ENCODE results near the gene NKX6-2. TPM values are rescaled to one million over a fixed set of nuclear protein-coding genes. Genes with fewer than 3 reads are reported as not detected.
"Not testable (repeated sequence)": the region's sequence is repeated elsewhere in the genome, so short reads cannot be mapped to it uniquely, and the experiment has no call there.

NKX6-2 gene
- total and polyA plus RNA-seq, 2 experiments from 2014 or later = 2.6 TPM; not detected in 1

DNA sequence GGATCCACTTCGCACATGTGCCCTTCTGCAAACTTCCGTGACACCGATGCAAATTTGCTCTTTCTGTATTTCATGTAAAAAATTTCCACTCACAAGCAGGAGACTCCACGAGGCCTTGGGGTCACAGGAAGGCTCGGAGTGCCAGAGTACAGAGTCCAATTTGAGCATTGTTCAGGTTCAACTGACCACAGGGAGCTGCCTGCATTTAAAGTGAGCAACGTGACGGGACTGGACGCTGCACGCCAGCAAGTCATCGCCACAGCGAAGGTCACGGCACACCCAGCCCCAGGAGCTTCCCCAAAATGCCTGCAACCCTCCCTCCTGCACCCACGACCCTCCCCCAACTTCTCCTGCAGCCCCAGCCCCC, 41.5 kb upstream of the NKX6-2 start:
- H3K4me3 ChIP-seq = no peak overlapping the region
- no peaks in the 10 kb centered on the region for H3K79me2 ChIP-seq (ENCODE audit: insufficient read depth)
- no peak overlapping the region for H2AFZ ChIP-seq
- no peak for TF ChIP-seq EZH2 (IDR thresholded peaks at IDR 0.05; ENCODE audit: insufficient read depth, poor library complexity, severe bottlenecking)
- no peak for TF ChIP-seq EZH2phosphoT487 (IDR thresholded peaks at IDR 0.05; ENCODE audit: insufficient read depth, low read depth)
- H3K4me1 ChIP-seq (ENCODE audit: insufficient read depth) = no peaks in the 10 kb centered on the region
- no peak overlapping the region for H3K9ac ChIP-seq
- H3K27ac ChIP-seq = no peak overlapping the region
- H3K27me3 ChIP-seq (replicated peaks; ENCODE audit: insufficient read depth) = peaks cover 34% of the 10 kb centered on the region
- no peaks in the 10 kb centered on the region for H3K36me3 ChIP-seq (ENCODE audit: low read depth)
- DNase-seq = no peak
- no peaks in the 10 kb centered on the region for H3K9me2 ChIP-seq (ENCODE audit: insufficient read depth)
- no peaks in the 10 kb centered on the region for H3F3A ChIP-seq (ENCODE audit: insufficient read depth)
- H3K9me3 ChIP-seq (ENCODE audit: low read depth) = no peaks in the 10 kb centered on the region
- no peak overlapping the region for H3K4me2 ChIP-seq (ENCODE audit: unreplicated experiment)
- WGBS, 2 experiments (ENCODE audit: low coverage in 1 of 2, low lambda C conversion rate in 2 of 2, missing lambda C conversion rate in 2 of 2) = 55 to 58% methylated on average over 12 to 13 of the region's 13 CpGs
- in situ Hi-C loops (cut with MboI) = no loop called here
- no peaks in the 10 kb centered on the region for H4K20me1 ChIP-seq (ENCODE audit: insufficient read depth)

DNA sequence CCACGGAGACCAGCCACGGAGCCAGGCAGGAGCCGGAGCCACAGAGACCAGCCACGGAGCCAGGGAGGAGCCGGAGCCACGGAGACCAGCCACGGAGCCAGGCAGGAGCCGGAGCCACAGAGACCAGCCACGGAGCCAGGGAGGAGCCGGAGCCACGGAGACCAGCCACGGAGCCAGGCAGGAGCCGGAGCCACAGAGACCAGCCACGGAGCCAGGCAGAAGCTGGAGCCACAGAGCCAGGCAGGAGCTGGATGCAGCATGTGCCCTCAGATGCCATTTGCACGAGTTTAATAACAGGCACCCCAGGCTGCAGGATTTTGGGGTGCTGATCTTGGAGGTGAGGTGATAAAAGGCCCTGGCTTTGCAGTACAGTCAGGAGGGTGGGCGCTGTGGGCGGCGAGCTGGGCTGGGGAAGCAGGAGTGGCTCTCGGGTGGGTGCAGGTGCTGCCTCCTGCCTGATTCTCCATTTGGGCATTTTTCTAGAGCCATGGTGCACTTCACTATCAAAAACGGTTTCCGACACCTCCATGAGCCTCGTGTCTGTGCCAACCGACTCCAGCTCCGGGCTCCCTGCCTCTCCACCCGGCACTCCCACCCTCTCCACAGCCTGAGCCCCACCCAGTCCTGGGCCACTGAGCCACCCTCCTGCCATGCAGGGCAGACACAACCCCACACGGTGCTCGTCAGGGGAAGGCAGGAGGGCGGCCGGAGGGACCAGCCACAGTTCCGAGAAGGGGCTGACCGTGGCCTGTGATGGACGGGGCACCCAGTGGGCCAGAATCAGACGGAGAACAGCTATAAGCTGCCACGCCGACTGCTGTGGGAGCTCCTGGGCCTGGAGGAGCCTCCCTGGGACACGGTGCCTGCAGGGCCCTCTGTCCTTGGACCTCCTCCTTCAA, 40.8 kb upstream of the NKX6-2 start:
- Histone ChIP-seq H3K79me2 (ENCODE audit: insufficient read depth) (no peaks in the 10 kb centered on the region), H3K27me3 (replicated peaks; ENCODE audit: insufficient read depth) (peaks cover 28% of the 10 kb centered on the region), H3K36me3 (ENCODE audit: low read depth) (no peaks in the 10 kb centered on the region), H3K27ac (no peak overlapping the region), H3F3A (ENCODE audit: insufficient read depth) (no peaks in the 10 kb centered on the region), H3K9me3 (ENCODE audit: low read depth) (no peaks in the 10 kb centered on the region), H4K20me1 (ENCODE audit: insufficient read depth) (no peaks in the 10 kb centered on the region), H3K4me3 (no peak overlapping the region), H3K4me1 (ENCODE audit: insufficient read depth) (no peaks in the 10 kb centered on the region), H3K4me2 (ENCODE audit: unreplicated experiment) (no peak overlapping the region), H2AFZ (no peak overlapping the region), H3K9ac (no peak overlapping the region), H3K9me2 (ENCODE audit: insufficient read depth) (no peaks in the 10 kb centered on the region)
- WGBS, 2 experiments (ENCODE audit: low coverage in 1 of 2, low lambda C conversion rate in 2 of 2, missing lambda C conversion rate in 2 of 2) = 63 to 69% methylated on average over 27 to 36 of the region's 36 CpGs
- TF ChIP-seq EZH2 (IDR thresholded peaks at IDR 0.05; ENCODE audit: insufficient read depth, poor library complexity, severe bottlenecking) (no peak), EZH2phosphoT487 (IDR thresholded peaks at IDR 0.05; ENCODE audit: insufficient read depth, low read depth) (no peak)
- DNase-seq = no peak
- in situ Hi-C loops (cut with MboI) = no loop called here

DNA sequence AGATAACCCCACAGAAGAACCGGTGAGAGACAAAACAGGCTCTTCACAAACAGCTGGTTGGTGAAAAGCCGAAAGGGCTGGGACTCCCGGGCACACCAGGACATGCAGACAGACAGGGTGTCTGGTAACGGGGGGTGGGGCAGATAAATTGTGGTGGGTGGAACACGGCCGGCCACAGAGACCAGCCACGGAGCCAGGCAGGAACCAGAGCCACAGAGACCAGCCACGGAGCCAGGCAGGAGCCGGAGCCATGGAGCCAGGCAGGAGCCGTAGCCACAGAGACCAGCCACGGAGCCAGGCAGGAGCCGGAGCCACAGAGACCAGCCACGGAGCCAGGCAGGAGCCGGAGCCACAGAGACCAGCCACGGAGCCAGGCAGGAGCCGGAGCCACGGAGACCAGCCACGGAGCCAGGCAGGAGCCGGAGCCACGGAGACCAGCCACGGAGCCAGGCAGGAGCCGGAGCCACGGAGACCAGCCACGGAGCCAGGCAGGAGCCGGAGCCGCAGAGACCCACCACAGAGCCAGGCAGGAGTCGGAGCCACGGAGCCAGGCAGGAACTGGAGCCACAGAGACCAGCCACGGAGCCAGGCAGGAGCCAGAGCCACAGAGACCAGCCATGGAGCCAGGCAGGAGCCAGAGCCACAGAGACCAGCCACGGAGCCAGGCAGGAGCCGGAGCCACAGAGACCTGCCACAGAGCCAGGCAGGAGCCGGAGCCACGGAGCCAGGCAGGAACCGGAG, 40.0 kb upstream of the NKX6-2 start:
- H3K79me2 ChIP-seq (ENCODE audit: insufficient read depth); H3K9me2 ChIP-seq (ENCODE audit: insufficient read depth); H4K20me1 ChIP-seq (ENCODE audit: insufficient read depth); H3K36me3 ChIP-seq (ENCODE audit: low read depth); in situ Hi-C loops (cut with MboI); DNase-seq; H3K9me3 ChIP-seq (ENCODE audit: low read depth); H3K4me1 ChIP-seq (ENCODE audit: insufficient read depth); H3K4me2 ChIP-seq (ENCODE audit: unreplicated experiment); H3K27ac ChIP-seq; H3F3A ChIP-seq (ENCODE audit: insufficient read depth); H3K4me3 ChIP-seq; H2AFZ ChIP-seq; H3K9ac ChIP-seq: not testable (repeated sequence)
- WGBS, 2 experiments (ENCODE audit: low coverage in 1 of 2, low lambda C conversion rate in 2 of 2, missing lambda C conversion rate in 2 of 2) = 77 to 83% methylated on average over 17 to 33 of the region's 34 CpGs
- peaks cover 20% of the 10 kb centered on the region for H3K27me3 ChIP-seq (replicated peaks; ENCODE audit: insufficient read depth)

DNA sequence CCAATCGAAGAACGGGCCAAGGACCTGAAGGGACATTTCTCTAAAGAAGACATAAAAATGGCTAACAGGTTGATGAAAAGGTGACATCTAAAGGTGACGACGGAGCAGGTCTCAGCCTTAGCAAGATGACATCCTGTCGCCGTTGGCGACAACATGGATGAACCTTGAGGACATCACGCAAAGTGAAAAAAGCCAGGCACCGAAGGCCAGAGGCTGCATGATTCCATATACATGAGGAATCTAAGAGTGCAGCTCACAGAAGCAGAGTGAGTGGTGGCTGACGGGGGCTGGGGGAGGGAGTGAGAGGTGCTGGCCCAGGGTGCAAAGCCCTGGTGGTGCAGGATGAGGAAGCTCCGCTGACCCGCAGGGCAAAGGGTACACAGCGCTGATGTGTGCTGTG, 34.1 kb upstream of the NKX6-2 start:
- H4K20me1 ChIP-seq (ENCODE audit: insufficient read depth) = no peaks in the 10 kb centered on the region
- no peak overlapping the region for H3K4me3 ChIP-seq
- H3K4me2 ChIP-seq (ENCODE audit: unreplicated experiment) = no peak overlapping the region
- no peaks in the 10 kb centered on the region for H3K79me2 ChIP-seq (ENCODE audit: insufficient read depth)
- H3K27ac ChIP-seq = no peak overlapping the region
- no peaks in the 10 kb centered on the region for H3F3A ChIP-seq (ENCODE audit: insufficient read depth)
- H3K9me3 ChIP-seq (ENCODE audit: low read depth) = no peaks in the 10 kb centered on the region
- no peaks in the 10 kb centered on the region for H3K4me1 ChIP-seq (ENCODE audit: insufficient read depth)
- 71 to 73% methylated on average over 13 of the region's 13 CpGs for WGBS, 2 experiments (ENCODE audit: low coverage in 1 of 2, low lambda C conversion rate in 2 of 2, missing lambda C conversion rate in 2 of 2)
- H2AFZ ChIP-seq = no peak overlapping the region
- DNase-seq = no peak
- H3K36me3 ChIP-seq (ENCODE audit: low read depth) = no peaks in the 10 kb centered on the region
- in situ Hi-C loops (cut with MboI) = no loop called here
- H3K27me3 ChIP-seq (replicated peaks; ENCODE audit: insufficient read depth) = peaks cover 11% of the 10 kb centered on the region
- TF ChIP-seq EZH2phosphoT487 (IDR thresholded peaks at IDR 0.05; ENCODE audit: insufficient read depth, low read depth) (no peak), EZH2 (IDR thresholded peaks at IDR 0.05; ENCODE audit: insufficient read depth, poor library complexity, severe bottlenecking) (no peak)
- no peak overlapping the region for H3K9ac ChIP-seq
- no peaks in the 10 kb centered on the region for H3K9me2 ChIP-seq (ENCODE audit: insufficient read depth)

All from GM23248 (cell line).